Transverse colon (tissue), 4 donors: ENCODE data around the gene SRP9.

Source experiments
- EP300 ChIP-seq: sonication (generic); formaldehyde crosslinking; IDR thresholded peaks from one replicate; pipeline ENCODE4 v1.6.1; 2017; ENCODE audit warnings: antibody characterized with exemption, low read depth
- POLR2AphosphoS5 ChIP-seq, 3 donors: sonication (generic); formaldehyde crosslinking; IDR thresholded peaks; one replicate each; pipeline ENCODE4 v1.6.1; 2016; ENCODE audit warnings: antibody characterized with exemption in 3 of 3
- TF ChIP-seq, protein P1 (sequence below), 5 experiments: fragments of 200-600 bp in 3 of 5; fragments of 450-650 bp in 2 of 5; sonication (generic) in 3 of 5; IDR thresholded peaks; 1 replicate in 2 of 5; 2 replicates in 3 of 5; pipeline ENCODE4 v1.5.1; 2016 to 2017; ENCODE audit warnings: antibody characterized with exemption in 5 of 5, inconsistent platforms in 3 of 5, mild to moderate bottlenecking in 2 of 5, moderate library complexity in 1 of 5

DNA sequence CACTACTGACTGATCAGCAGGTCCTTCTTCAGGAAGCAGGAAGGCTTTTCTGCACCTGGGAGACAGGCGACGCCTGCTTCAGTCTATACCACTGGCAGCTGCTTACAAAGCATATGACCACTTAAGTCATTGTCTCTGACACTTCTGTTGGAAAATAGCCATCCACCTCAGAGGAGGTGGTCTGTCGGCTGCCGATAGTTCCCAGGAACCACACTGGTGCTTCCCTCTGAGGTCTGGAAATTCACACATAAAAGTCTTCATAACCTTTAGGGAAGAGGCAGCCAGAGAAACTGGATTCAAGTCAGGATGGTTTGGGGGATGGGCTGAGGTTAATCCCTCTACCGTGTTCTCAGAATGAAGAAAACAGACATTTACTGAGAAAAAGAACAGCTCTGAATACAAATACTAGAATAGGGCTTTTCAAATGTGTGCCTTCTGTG, 15.6 kb upstream of the SRP9 start:
- TF ChIP-seq, protein P1, sequence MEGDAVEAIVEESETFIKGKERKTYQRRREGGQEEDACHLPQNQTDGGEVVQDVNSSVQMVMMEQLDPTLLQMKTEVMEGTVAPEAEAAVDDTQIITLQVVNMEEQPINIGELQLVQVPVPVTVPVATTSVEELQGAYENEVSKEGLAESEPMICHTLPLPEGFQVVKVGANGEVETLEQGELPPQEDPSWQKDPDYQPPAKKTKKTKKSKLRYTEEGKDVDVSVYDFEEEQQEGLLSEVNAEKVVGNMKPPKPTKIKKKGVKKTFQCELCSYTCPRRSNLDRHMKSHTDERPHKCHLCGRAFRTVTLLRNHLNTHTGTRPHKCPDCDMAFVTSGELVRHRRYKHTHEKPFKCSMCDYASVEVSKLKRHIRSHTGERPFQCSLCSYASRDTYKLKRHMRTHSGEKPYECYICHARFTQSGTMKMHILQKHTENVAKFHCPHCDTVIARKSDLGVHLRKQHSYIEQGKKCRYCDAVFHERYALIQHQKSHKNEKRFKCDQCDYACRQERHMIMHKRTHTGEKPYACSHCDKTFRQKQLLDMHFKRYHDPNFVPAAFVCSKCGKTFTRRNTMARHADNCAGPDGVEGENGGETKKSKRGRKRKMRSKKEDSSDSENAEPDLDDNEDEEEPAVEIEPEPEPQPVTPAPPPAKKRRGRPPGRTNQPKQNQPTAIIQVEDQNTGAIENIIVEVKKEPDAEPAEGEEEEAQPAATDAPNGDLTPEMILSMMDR (IDR thresholded peaks at IDR 0.05), result no peak
- TF ChIP-seq POLR2AphosphoS5 (IDR thresholded peaks at IDR 0.05) (no peak), EP300 (no peak)
